Small intestine (tissue), 7 donors: ENCODE data around the gene TSC2. TPM values are rescaled to one million over a fixed set of nuclear protein-coding genes. Genes with fewer than 3 reads are reported as not detected.

Source experiments
- DNase-seq, 2 donors: peaks; one replicate each; pipeline versions ENCODE4 v3.0.0 to v3.0.0-alpha.2; 2013
- FAIRE-seq: peaks from 2 replicates; lab custom pipeline; 2012; peaks lifted over from hg19 to GRCh38; lab: Jason Lieb, UNC
- H3K27ac ChIP-seq, 3 donors: one replicate each; pipeline ENCODE4 v1.5.1; 2013; ENCODE audit warnings: low read length in 2 of 3, mild to moderate bottlenecking in 2 of 3, control low read depth in 1 of 3, inconsistent platforms in 1 of 3, low read depth in 1 of 3, moderate library complexity in 1 of 3
- H3K27me3 ChIP-seq, 3 donors: one replicate each; pipeline ENCODE4 v1.6.1; 2013; ENCODE audit warnings: low read length in 3 of 3, inconsistent platforms in 1 of 3; ENCODE audit not compliant: control insufficient read depth in 3 of 3, insufficient read depth in 3 of 3
- H3K36me3 ChIP-seq, 3 donors: one replicate each; pipeline ENCODE4 v1.6.1; 2013; ENCODE audit warnings: low read length in 3 of 3, inconsistent platforms in 1 of 3, low read depth in 1 of 3, mild to moderate bottlenecking in 1 of 3, moderate library complexity in 1 of 3; ENCODE audit not compliant: control insufficient read depth in 3 of 3, insufficient read depth in 2 of 3
- H3K4me1 ChIP-seq, 3 donors: one replicate each; pipeline ENCODE4 v1.6.1; 2013; ENCODE audit warnings: low read length in 2 of 3, inconsistent platforms in 1 of 3, low read depth in 1 of 3, mild to moderate bottlenecking in 1 of 3, moderate library complexity in 1 of 3; ENCODE audit not compliant: control insufficient read depth in 3 of 3, insufficient read depth in 2 of 3
- H3K4me3 ChIP-seq, 3 donors: one replicate each; pipeline ENCODE4 v1.5.1; 2013; ENCODE audit warnings: low read length in 3 of 3, control low read depth in 1 of 3, inconsistent platforms in 1 of 3, low read depth in 1 of 3, mild to moderate bottlenecking in 1 of 3, moderate library complexity in 1 of 3
- H3K9me3 ChIP-seq, 2 donors: one replicate each; pipeline ENCODE4 v1.6.1; 2013; ENCODE audit warnings: low read depth in 1 of 2, low read length in 1 of 2; ENCODE audit not compliant: control insufficient read depth in 2 of 2, insufficient read depth in 1 of 2
- WGBS, 3 donors: extraction: QIAGEN DNeasy Blood & Tissue Kit; methylation state at CpG; one replicate each; pipeline ENCODE4 v1.1.7; 2013; 5-methylcytosine and 5-hydroxymethylcytosine counted together
- polyA plus RNA-seq, 4 donors: library from polyadenylated mRNA; stranded (reverse) in 3 of 4; unstranded in 1 of 4; fragments of 200-250 nt in 3 of 4; fragments of 120-200 nt in 1 of 4; gene quantifications; one replicate each; pipeline versions ENCODE4 v1.2.1 to v1.2.3, GENCODE V29; 2013
- donor health status: healthy with polysubstance abuse.
- donor health status: control.
- donor health status: control.
- donor health status: Bipolar disorder and iron deficiency.
- donor health status: healthy.

TSC2 gene
- polyA plus RNA-seq, 4 donors, result 35.1 to 75.9 (median 60.1) TPM

- FAIRE-seq, result no peak
Observed at GRCh38 chr16:2036200-2036966, 11.4 kb upstream of the TSC2 start.

DNA sequence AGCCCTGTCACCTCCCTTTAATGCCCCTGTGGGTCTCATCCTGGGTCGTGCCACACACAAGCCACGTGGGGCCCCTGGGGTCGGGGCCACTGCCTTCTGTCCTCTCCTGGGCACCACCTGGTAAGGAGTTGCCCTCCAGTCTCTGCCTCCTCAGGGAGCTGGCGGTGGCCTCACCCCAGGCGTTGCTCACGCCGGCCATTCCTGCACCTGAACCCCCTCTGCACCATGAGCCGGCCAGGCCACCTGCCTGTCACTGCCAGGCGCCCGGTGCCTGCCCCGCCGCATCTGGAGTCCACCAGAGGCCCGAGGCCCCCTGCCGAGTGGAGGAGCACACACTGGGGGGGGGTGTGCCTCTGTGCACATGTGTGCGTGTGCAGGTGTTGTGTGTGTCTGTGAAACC, 10.7 kb upstream of the TSC2 start:
- no peak overlapping the region for H3K4me3 ChIP-seq
- DNase-seq (no peak), FAIRE-seq (no peak)
- H3K27me3 ChIP-seq, result no peaks in the 10 kb centered on the region
- H3K27ac ChIP-seq, result peak overlapping the region in 2 of 3 donors; percentile 81 to 87
- H3K9me3 ChIP-seq, result no peaks in the 10 kb centered on the region
- H3K36me3 ChIP-seq, result peaks cover 0 to 79% (median 0%) of the 10 kb centered on the region in 3 donors
- H3K4me1 ChIP-seq, result peaks cover 0 to 76% (median 0%) of the 10 kb centered on the region in 3 donors
- 84 to 87% (median 84%) methylated on average over 12 to 15 of the region's 15 CpGs for WGBS, 3 donors

More at GRCh38 chr16:2036200-2036966, 11.4 kb upstream of the TSC2 start:
- Histone ChIP-seq H3K9me3 (no peaks in the 10 kb centered on the region), H3K27me3 (no peaks in the 10 kb centered on the region), H3K4me3 (no peak overlapping the region), H3K36me3 (peaks cover 0 to 79% (median 0%) of the 10 kb centered on the region in 3 donors), H3K4me1 (peaks cover 0 to 72% (median 0%) of the 10 kb centered on the region in 3 donors), H3K27ac (peak overlapping the region; percentile 2 to 87 (median 81))
- 80 to 84% (median 83%) methylated on average over 42 to 47 of the region's 47 CpGs for WGBS, 3 donors
- DNase-seq, result no peak

- no peaks in the 10 kb centered on the region for H3K27me3 ChIP-seq
- peak overlapping the region in 2 of 3 donors; percentile 81 to 87 for H3K27ac ChIP-seq
- peaks cover 0 to 78% (median 0%) of the 10 kb centered on the region in 3 donors for H3K36me3 ChIP-seq
- peaks cover 0 to 81% (median 0%) of the 10 kb centered on the region in 3 donors for H3K4me1 ChIP-seq
- no peak for DNase-seq
- no peak for FAIRE-seq
- H3K4me3 ChIP-seq, result no peak overlapping the region
- no peaks in the 10 kb centered on the region for H3K9me3 ChIP-seq
- 72 to 91% (median 82%) methylated on average over 29 of the region's 29 CpGs for WGBS, 3 donors
Observed at GRCh38 chr16:2037647-2038381, 10.0 kb upstream of the TSC2 start.

GRCh38 chr16:2038382-2039231, 9.2 kb upstream of the TSC2 start:
- FAIRE-seq (no peak), DNase-seq (no peak)
- H3K27ac ChIP-seq, result peak overlapping the region; percentile 50 to 91 (median 87)
- no peaks in the 10 kb centered on the region for H3K9me3 ChIP-seq
- no peak overlapping the region for H3K4me3 ChIP-seq
- H3K36me3 ChIP-seq, result peaks cover 0 to 80% (median 0%) of the 10 kb centered on the region in 3 donors
- no peaks in the 10 kb centered on the region for H3K27me3 ChIP-seq
- H3K4me1 ChIP-seq, result peaks cover 0 to 75% (median 0%) of the 10 kb centered on the region in 3 donors
- WGBS, 3 donors, result 65 to 77% (median 75%) methylated on average over 38 to 41 of the region's 41 CpGs

DNA sequence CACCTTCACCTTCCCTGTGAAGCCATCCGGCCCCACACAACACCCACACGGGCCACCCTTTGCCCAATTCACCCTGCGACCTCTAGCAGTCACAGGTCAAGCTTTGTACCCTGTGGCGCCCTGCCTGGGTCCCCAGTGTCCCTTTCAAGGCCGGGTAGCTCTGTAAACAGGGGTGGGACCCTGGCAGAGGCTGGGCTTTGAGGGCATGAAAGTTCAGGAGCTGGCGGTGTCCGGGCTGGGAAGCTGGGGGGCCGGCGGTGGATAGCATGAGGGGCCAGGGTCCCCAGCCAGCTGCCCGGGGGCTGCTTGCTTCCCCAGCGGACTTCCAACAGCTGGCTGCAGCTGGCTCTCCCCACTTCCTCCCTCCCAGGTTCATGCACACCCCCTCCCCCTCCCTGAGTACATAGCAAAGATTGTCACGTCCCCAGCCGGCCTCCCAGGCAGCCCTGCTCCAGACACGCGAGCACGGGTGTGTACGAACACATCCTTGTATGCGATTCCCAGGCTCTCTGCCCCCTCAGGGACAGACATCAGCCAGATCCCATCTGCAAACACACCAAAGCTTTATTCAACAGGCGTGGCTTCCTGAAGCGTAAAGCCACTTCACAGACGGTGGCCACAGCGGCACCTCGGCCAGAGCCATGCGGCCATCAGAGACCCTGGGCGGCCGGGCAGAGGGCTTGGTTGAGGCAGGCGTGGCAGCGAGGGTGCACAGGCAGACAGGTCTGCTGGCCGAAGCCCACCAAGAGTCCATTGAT, 8.3 kb upstream of the TSC2 start:
- peak overlapping the region; percentile 43 to 91 (median 87) for H3K27ac ChIP-seq
- DNase-seq, result peak; percentile 25 to 78
- 48 to 76% (median 70%) methylated on average over 29 of the region's 29 CpGs for WGBS, 3 donors
- no peak for FAIRE-seq
- peaks cover 0 to 72% (median 0%) of the 10 kb centered on the region in 3 donors for H3K4me1 ChIP-seq
- no peaks in the 10 kb centered on the region for H3K9me3 ChIP-seq
- H3K27me3 ChIP-seq, result no peaks in the 10 kb centered on the region
- peaks cover 0 to 83% (median 0%) of the 10 kb centered on the region in 3 donors for H3K36me3 ChIP-seq
- H3K4me3 ChIP-seq, result no peak overlapping the region

DNA sequence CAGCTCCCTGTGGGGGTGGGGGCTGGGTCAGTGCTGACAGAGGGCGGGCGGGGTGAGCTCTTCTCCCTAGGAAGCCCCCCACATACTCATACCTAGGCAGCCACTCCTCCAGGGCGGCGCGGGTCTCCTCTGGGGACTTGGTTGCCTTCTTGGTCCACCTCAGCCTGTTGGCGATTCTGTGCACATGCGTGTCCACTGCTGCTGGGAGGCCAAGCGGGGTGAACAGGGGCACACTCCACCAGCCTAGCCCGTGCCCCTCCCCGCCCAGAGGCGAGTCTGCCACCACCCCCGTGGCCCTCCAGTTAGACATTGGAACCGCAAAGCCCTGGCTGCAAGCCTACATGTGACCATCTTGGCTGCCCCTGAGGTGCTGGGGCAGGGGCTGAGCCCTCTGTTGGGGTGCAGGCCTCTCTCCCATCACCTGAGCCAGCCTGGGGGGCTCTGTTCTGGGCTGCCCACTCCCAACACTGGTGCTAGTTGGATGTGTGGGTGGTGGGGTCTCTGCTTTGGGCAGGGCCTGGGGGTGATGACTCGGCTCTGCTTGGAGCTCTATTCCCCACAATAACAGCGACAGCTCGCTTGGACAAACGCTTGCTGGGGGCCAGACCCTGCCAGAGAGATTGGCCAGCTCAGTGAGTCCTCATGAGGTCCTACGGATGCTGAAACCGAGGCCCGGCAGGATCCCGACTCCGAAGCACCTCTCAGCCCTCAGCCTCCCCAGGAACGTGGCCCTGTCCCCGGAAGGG, 7.6 kb upstream of the TSC2 start:
- no peaks in the 10 kb centered on the region for H3K9me3 ChIP-seq
- 75 to 83% (median 78%) methylated on average over 22 to 24 of the region's 24 CpGs for WGBS, 3 donors
- H3K36me3 ChIP-seq, result peaks cover 0 to 87% (median 0%) of the 10 kb centered on the region in 3 donors
- no peaks in the 10 kb centered on the region for H3K27me3 ChIP-seq
- no peak overlapping the region for H3K4me3 ChIP-seq
- no peak for DNase-seq
- H3K4me1 ChIP-seq, result peaks cover 0 to 66% (median 0%) of the 10 kb centered on the region in 3 donors
- FAIRE-seq, result no peak
- H3K27ac ChIP-seq, result peak overlapping the region; percentile 45 to 91 (median 87)
